ENCODE measurements around the gene OVCH2.

DNA sequence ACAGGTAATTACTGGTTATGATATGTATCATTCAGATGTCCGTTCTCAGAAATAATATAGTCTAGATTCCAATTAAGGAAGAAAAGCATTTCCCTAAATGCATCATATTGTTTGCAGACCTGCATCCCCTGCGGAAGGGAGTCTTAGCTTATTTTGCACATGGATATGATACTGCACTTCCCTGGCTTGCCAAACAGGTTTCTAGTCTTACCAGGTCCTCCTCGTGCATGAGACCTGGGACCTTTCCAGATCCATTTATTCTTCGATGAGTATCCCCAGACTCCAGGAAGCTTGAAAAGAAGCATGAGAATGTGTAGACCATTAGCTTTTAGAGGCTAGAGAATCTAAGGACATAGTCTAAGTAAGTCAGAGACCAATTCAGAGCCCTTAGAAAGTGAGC, 63.5 kb downstream of the OVCH2 start:
- TF ChIP-seq SP1 (IDR thresholded peaks at IDR 0.05) (no peak), FOXM1 (IDR thresholded peaks at IDR 0.05; ENCODE audit: borderline replicate concordance) (no peak), BHLHE40 (IDR thresholded peaks at IDR 0.05; ENCODE audit: borderline replicate concordance) (no peak), CTBP1 (IDR thresholded peaks at IDR 0.05; ENCODE audit: borderline replicate concordance) (no peak), FOXK2 (IDR thresholded peaks at IDR 0.05) (no peak), FOXA1 (IDR thresholded peaks at IDR 0.05) (no peak), ELF4 (IDR thresholded peaks at IDR 0.05) (no peak), SUZ12 (IDR thresholded peaks at IDR 0.05) (no peak), NFRKB (IDR thresholded peaks at IDR 0.05) (no peak), HDGF (IDR thresholded peaks at IDR 0.05; ENCODE audit: borderline replicate concordance) (no peak), L3MBTL2 (conservative IDR thresholded peaks at IDR 0.05) (no peak)
- TF ChIP-seq, protein P1, sequence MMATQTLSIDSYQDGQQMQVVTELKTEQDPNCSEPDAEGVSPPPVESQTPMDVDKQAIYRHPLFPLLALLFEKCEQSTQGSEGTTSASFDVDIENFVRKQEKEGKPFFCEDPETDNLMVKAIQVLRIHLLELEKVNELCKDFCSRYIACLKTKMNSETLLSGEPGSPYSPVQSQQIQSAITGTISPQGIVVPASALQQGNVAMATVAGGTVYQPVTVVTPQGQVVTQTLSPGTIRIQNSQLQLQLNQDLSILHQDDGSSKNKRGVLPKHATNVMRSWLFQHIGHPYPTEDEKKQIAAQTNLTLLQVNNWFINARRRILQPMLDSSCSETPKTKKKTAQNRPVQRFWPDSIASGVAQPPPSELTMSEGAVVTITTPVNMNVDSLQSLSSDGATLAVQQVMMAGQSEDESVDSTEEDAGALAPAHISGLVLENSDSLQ (IDR thresholded peaks at IDR 0.05): no peak

Data from HEK293T (cell line).